Ectodermal cell (in vitro differentiated cells): Measurements from ENCODE around the gene ZNF394.
"Not testable (repeated sequence)": the region's sequence is repeated elsewhere in the genome, so short reads cannot be mapped to it uniquely, and the experiment has no call there.

Experiments
- H3K27ac ChIP-seq: 2 replicates; pipeline ENCODE4 v1.7.0; 2013; ENCODE audit warnings: mild to moderate bottlenecking, low read depth, low read length; ENCODE audit not compliant: insufficient read depth, poor library complexity, severe bottlenecking
- H3K27me3 ChIP-seq: 2 replicates; pipeline ENCODE4 v1.7.0; 2013; ENCODE audit warnings: mild to moderate bottlenecking, low read length; ENCODE audit not compliant: insufficient read depth, control insufficient read depth, poor library complexity, severe bottlenecking
- H3K36me3 ChIP-seq: one replicate; pipeline ENCODE4 v1.7.0; 2013; ENCODE audit warnings: low read length; ENCODE audit not compliant: control insufficient read depth, insufficient read depth
- H3K4me1 ChIP-seq: one replicate; pipeline ENCODE4 v1.7.0; 2013; ENCODE audit warnings: low read length; ENCODE audit not compliant: control insufficient read depth, insufficient read depth
- H3K4me3 ChIP-seq: 2 replicates; pipeline ENCODE4 v1.7.0; 2013; ENCODE audit warnings: low read depth, low read length, control low read depth; ENCODE audit not compliant: insufficient read depth
- H3K9me3 ChIP-seq: 2 replicates; pipeline ENCODE4 v1.7.0; 2013; ENCODE audit warnings: mild to moderate bottlenecking, low read length, moderate library complexity; ENCODE audit not compliant: control insufficient read depth
- WGBS, 2 experiments: methylation state at CpG; one replicate each; pipeline ENCODE4 v1.1.7; 2013; ENCODE audit warnings: missing lambda C conversion rate in 2 of 2; 5-methylcytosine and 5-hydroxymethylcytosine counted together

The ZNF394 gene

GRCh38 chr7:99525713-99526440 is 25.8 kb upstream of the ZNF394 start:
- no peak overlapping the region for H3K27ac ChIP-seq
- no peaks in the 10 kb centered on the region for H3K4me1 ChIP-seq
- no peaks in the 10 kb centered on the region for H3K27me3 ChIP-seq
- WGBS, 2 experiments: 96 to 97% methylated on average over 21 of the region's 21 CpGs
- H3K9me3 ChIP-seq: peaks cover under 1% of the 10 kb centered on the region
- no peak overlapping the region for H3K4me3 ChIP-seq
- H3K36me3 ChIP-seq: peaks cover 33% of the 10 kb centered on the region

GRCh38 chr7:99521399-99521798 is 21.3 kb upstream of the ZNF394 start:
- WGBS, 2 experiments: 97% methylated on average over 3 of the region's 3 CpGs
- Histone ChIP-seq H3K36me3 (peaks cover 24% of the 10 kb centered on the region), H3K27ac (no peak overlapping the region), H3K4me3 (no peak overlapping the region), H3K9me3 (no peaks in the 10 kb centered on the region), H3K27me3 (no peaks in the 10 kb centered on the region), H3K4me1 (no peaks in the 10 kb centered on the region)

GRCh38 chr7:99514050-99514449 is 14.0 kb upstream of the ZNF394 start:
- H3K9me3 ChIP-seq: no peaks in the 10 kb centered on the region
- H3K36me3 ChIP-seq: peaks cover 10% of the 10 kb centered on the region
- H3K4me1 ChIP-seq: no peaks in the 10 kb centered on the region
- H3K27ac ChIP-seq: no peak overlapping the region
- WGBS, 2 experiments: 98 to 100% methylated on average over 1 of the region's 1 CpG
- no peaks in the 10 kb centered on the region for H3K27me3 ChIP-seq
- H3K4me3 ChIP-seq: no peak overlapping the region

- Histone ChIP-seq H3K27ac (no peak overlapping the region), H3K9me3 (no peaks in the 10 kb centered on the region)
- WGBS, 2 experiments: 2 to 4% methylated on average over 11 of the region's 11 CpGs
Observed at GRCh38 chr7:99505324-99505662, 5.2 kb upstream of the ZNF394 start.

GRCh38 chr7:99504603-99505323 is 4.7 kb upstream of the ZNF394 start, which contains the start of gene ZKSCAN5:
ZKSCAN5 (plus strand) TSS chr7:99504662; CDS start chr7:99506045, 1,383 bp downstream.
- H3K27ac ChIP-seq: peak within 1 kb of the TSS; percentile 45
- 0% methylated on average over 53 of the region's 53 CpGs for WGBS, 2 experiments

More at GRCh38 chr7:99505324-99505662, 5.2 kb upstream of the ZNF394 start:
- Histone ChIP-seq H3K27me3 (no peaks in the 10 kb centered on the region), H3K36me3 (no peaks in the 10 kb centered on the region), H3K4me3 (peak overlapping the region; percentile 58), H3K4me1 (peaks cover 3% of the 10 kb centered on the region)

GRCh38 chr7:99504281-99504602 is 4.2 kb upstream of the ZNF394 start:
- 15 to 17% methylated on average over 19 of the region's 19 CpGs for WGBS, 2 experiments
- Histone ChIP-seq H3K27ac (no peak overlapping the region), H3K4me3 (peak overlapping the region; percentile 58)

More at GRCh38 chr7:99504603-99505323, 4.7 kb upstream of the ZNF394 start, which contains the start of gene ZKSCAN5:
- Histone ChIP-seq H3K4me3 (peak within 1 kb of the TSS; percentile 58), H3K4me1 (peaks cover 3% of the 10 kb centered on the region), H3K36me3 (no peaks in the 10 kb centered on the region), H3K27me3 (no peaks in the 10 kb centered on the region), H3K9me3 (no peaks in the 10 kb centered on the region)

GRCh38 chr7:99501236-99501635 is 1.2 kb upstream of the ZNF394 start:
- 94 to 96% methylated on average over 12 of the region's 12 CpGs for WGBS, 2 experiments
- H3K4me3 ChIP-seq: peak overlapping the region; percentile 68

More at GRCh38 chr7:99504281-99504602, 4.2 kb upstream of the ZNF394 start:
- no peaks in the 10 kb centered on the region for H3K9me3 ChIP-seq
- H3K27me3 ChIP-seq: no peaks in the 10 kb centered on the region
- H3K4me1 ChIP-seq: peaks cover 3% of the 10 kb centered on the region
- H3K36me3 ChIP-seq: no peaks in the 10 kb centered on the region

GRCh38 chr7:99500637-99501009 is 542 bp upstream of the ZNF394 start:
- H3K9me3 ChIP-seq: no peaks in the 10 kb centered on the region
- H3K27me3 ChIP-seq: no peaks in the 10 kb centered on the region
- WGBS, 2 experiments: 62 to 64% methylated on average over 16 of the region's 16 CpGs
- H3K27ac ChIP-seq: no peak overlapping the region
- peaks cover 12% of the 10 kb centered on the region for H3K4me1 ChIP-seq
- H3K4me3 ChIP-seq: peak overlapping the region; percentile 68
- peaks cover 3% of the 10 kb centered on the region for H3K36me3 ChIP-seq

More at GRCh38 chr7:99501236-99501635, 1.2 kb upstream of the ZNF394 start:
- not testable (repeated sequence) for H3K9me3 ChIP-seq, H3K27ac ChIP-seq, H3K27me3 ChIP-seq, H3K36me3 ChIP-seq
- H3K4me1 ChIP-seq: peaks cover 14% of the 10 kb centered on the region

- WGBS, 2 experiments: 2 to 3% methylated on average over 14 of the region's 14 CpGs
- H3K9me3 ChIP-seq: no peaks in the 10 kb centered on the region
Observed at GRCh38 chr7:99499371-99499720, 735 bp downstream of the ZNF394 start.

GRCh38 chr7:99498546-99498944 is 1.5 kb downstream of the ZNF394 start:
- Histone ChIP-seq H3K4me3 (peak overlapping the region; percentile 68), H3K27ac (no peak overlapping the region), H3K4me1 (peaks cover 12% of the 10 kb centered on the region), H3K36me3 (peaks cover 23% of the 10 kb centered on the region), H3K9me3 (no peaks in the 10 kb centered on the region), H3K27me3 (no peaks in the 10 kb centered on the region)
- 80 to 81% methylated on average over 11 of the region's 11 CpGs for WGBS, 2 experiments

More at GRCh38 chr7:99499371-99499720, 735 bp downstream of the ZNF394 start:
- H3K36me3 ChIP-seq: peaks cover 15% of the 10 kb centered on the region
- H3K27ac ChIP-seq: peak overlapping the region; percentile 64
- peaks cover 12% of the 10 kb centered on the region for H3K4me1 ChIP-seq
- peak overlapping the region; percentile 68 for H3K4me3 ChIP-seq
- H3K27me3 ChIP-seq: no peaks in the 10 kb centered on the region
